ENCODE results near the gene CRABP1.

CRABP1 gene

GRCh38 chr15:78347586-78348543, 7.7 kb downstream of the CRABP1 start:
- no peak for DNase-seq (ENCODE audit: low spot score)

DNA sequence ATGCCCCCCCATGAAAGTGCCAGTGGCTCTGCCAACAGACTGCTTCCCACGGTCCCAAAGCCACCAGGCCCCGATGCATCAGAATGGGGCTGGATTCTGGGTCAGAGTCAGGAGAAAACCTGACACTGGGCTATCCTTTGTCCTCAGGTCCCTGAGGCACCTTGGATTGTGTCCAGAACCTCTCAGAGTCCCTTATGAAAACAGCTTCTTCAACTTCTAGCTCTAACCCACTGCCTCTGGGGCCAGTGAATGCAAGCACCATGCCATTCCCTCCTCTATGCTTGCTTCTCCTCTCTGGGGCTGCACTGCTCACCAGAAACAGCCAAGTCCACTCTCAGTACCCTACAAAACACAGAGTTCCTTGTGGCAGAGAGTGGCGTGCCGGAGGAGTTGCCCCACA, 9.9 kb downstream of the CRABP1 start:
- no peak for DNase-seq (ENCODE audit: low spot score)

DNA sequence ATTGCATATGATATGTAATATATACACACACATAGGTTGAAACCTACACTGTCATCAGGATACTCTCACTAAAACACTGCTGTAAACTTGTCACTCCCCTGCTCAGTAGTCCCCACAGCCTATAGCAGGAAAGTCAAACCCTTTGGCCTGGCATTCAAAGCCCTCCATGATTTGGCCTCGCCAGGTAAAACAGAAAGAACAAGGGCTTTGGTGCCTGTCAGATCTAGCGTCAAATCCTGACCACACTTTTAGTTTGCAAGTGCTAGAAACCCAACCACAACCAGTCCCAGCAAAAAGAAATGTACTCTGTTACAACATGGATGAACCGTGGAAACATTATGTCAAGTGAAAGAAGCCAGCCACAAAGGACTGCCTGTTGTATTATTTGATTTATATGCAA, 11.4 kb downstream of the CRABP1 start:
- DNase-seq (ENCODE audit: low spot score) = no peak

- peak; percentile 49 for DNase-seq (ENCODE audit: low spot score)
Observed at GRCh38 chr15:78353093-78353492, 12.9 kb downstream of the CRABP1 start.

DNA sequence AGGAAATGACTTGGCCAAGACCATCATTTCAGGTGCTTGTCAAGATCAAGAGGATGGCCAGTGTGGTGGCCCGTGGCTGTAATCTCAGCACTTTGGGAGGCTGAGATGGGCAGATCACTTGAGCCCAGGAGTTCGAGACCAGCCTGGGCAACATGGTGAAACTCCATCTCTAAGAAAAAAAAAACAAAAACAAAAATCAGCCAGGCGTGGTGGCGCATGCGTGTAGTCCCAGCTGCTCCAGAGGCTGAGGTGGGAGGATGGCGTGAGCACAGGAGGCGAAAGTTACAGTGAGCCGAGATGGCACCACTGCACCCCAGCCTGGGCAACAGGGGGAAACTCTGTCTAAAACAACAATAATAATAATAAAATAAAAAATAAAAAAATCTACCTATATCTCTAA, 15.0 kb downstream of the CRABP1 start:
- DNase-seq (ENCODE audit: low spot score) = no peak

GRCh38 chr15:78358102-78358870, 18.1 kb downstream of the CRABP1 start:
- no peak for DNase-seq (ENCODE audit: low spot score)

GRCh38 chr15:78359041-78359808, 19.1 kb downstream of the CRABP1 start:
- DNase-seq (ENCODE audit: low spot score) = no peak

DNA sequence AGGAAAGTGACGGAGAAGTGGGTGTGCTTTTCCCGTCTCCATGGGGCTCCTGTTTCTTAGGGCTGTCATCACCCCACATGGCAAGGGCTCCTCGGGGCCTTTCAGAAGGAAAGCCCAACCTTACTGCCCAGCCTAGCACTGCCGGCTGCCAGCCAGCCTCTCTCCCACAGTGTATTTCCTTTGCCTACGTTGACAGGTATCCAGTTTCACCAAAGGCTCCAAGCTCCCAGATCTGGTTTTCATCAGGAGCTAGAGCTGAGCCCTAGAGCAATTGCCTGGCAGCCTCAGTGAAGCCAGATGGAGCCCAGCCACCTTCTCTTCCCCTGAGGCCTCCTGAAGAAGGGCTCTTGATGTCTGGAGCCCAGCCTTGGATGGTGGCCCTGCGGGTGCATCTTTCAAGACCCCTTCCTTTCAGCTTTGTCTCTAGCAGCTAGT, 20.2 kb downstream of the CRABP1 start:
- no peak for DNase-seq (ENCODE audit: low spot score)

- no peak for DNase-seq (ENCODE audit: low spot score)
Observed at GRCh38 chr15:78360958-78361718, 21.0 kb downstream of the CRABP1 start.

DNA sequence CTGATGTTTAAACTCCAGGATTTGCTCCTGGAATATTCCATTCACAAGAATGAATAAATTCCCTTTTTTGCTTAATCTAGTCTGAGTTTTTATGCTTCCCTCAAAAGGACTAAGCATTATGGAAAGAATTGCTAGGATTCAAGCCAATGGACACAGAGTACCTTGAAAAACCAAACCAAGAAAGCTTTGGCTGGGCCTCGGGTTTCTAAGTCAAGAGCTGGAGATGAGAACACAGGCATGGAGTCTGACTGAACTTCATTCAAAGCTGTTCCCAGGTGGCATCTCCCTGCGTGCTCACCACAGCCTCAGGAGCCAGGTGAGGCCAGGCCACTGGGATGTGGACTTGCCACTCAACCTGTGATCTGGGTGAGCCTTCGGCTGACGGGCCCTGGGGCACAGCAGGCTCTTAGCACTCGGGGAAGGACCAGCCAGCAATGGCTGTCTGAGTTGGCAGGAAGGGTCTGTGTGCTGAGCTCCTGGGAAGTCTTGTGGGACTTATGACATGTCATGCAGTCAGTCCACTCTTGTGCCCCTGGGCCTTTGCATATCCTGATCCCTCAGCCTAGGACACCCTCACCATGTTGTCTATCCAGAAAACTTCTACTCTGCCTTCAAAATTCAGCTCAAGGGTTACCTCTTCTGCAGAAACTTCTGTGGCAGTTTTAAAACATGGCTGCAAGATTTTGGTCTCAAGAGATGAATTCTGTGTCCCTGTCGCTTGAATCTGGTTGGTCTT, 21.8 kb downstream of the CRABP1 start:
- DNase-seq (ENCODE audit: low spot score) = no peak

DNA sequence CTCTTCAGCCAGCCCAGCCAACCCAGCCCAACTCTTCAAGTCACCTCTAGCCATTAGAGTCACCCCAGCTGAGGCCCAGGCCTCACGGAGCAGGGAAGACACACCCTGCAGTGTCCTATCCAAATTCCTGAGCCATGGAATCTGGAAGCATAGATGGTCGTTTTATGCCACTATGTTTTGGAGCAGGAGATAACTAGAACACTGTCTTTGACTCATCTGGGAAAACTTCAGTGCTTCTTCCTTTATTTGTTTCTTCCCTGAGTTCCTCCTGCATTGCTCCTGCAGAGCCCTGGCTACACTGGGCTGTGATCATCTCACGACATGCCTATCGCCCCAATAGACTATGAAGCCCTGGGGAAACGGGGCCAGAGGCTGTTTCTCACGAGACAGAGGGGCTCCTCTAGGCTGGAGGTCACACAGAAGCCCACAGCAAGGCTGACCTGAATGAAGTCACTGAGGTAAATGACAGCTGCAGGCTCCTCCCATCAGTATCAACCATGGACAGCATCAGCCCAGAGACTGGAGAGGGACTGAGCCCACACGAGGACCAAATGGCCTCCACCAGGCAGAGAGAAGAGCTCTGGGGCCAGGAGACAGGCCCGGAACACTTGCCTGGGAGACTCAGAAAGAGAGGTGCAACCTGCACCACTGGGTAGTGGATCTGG, 22.7 kb downstream of the CRABP1 start:
- no peak for DNase-seq (ENCODE audit: low spot score)

GRCh38 chr15:78363381-78363734, 23.2 kb downstream of the CRABP1 start:
- no peak for DNase-seq (ENCODE audit: low spot score)

DNA sequence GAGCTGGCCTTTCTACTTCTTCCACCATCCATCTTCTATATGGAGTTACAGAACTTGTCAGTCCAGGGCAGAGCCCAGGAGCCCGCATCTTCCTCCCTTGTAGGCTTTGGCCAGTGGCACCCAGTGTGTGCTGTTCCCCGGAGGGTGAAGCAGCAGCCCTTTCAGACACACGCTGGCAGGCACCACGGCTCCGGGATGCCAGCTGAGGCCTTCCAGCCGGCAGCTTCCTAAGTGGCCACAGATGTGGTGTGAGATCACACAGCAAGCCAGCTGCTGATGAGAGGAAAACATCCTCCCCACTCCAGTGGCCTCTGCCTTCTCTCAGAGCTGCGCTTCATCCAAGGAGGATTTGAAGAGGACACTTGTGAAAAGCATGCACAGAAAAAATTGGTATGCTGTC, 24.1 kb downstream of the CRABP1 start:
- no peak for DNase-seq (ENCODE audit: low spot score)

- no peak for DNase-seq (ENCODE audit: low spot score)
Observed at GRCh38 chr15:78365917-78366316, 25.8 kb downstream of the CRABP1 start.

- no peak for DNase-seq (ENCODE audit: low spot score)
Observed at GRCh38 chr15:78366342-78366741, 26.2 kb downstream of the CRABP1 start.

DNA sequence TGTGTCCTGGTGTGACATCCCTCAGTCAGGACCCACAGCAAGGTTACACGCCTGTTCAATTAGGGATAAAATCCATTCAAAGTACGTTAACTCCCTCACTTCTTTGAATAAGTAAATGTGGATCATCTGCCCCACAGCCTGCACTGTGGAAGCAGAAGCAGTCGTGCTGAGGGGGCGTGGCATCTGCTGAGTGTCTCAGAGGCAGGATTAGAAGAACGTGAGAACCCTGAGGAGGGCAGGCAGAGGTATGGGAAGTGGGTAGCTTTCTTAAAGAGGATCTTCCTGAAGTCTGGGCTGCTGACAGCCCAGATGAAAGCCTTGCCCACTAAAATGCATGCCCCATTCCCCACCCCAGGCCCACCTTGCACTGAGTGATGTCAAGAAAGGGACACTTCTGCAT, 28.5 kb downstream of the CRABP1 start:
- no peak for DNase-seq (ENCODE audit: low spot score)

DNA sequence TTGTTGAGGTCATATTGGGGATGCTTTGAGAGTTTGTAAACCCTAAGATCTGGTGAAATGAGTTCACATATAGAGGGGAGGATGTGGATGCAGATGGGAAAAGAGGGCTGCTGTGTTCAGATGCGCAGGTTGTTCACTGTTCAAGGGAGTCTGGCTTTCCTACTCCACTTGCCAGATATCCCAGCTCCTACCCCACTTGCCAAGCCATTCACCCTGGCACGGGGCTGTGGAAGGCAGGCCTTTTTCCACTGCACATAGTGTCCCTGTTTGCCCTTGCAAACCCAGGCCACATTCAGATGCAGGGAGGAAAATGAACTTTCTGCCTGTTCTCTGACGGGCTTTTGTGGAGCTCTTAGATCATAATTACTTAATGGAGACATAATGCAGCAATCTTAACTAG, 29.0 kb downstream of the CRABP1 start:
- DNase-seq (ENCODE audit: low spot score) = no peak

DNA sequence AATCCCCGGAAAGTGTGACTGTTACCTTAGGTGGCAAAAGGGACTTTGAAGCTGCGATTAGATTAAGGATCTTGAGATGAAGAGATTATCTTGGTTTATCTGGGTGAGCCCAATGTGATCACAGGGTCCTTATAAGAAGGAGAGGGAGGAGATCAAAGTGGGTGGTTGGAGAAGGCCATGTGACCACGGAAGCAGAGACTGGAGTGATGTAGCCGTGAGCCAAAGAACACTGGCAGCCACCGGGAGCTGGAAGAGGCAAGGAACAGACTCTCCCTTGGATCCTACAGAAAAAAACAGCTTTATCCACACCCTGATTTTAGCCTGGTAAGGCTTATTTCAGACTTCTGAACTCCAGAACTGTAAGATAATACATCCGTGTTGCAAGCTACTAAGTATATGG, 29.9 kb downstream of the CRABP1 start:
- no peak for DNase-seq (ENCODE audit: low spot score)

- DNase-seq (ENCODE audit: low spot score) = peak; percentile 20
Observed at GRCh38 chr15:78372880-78373279, 32.7 kb downstream of the CRABP1 start.

All from SW480 (cell line).